ENCODE results near the gene OPTC.

Gene OPTC, protein sequence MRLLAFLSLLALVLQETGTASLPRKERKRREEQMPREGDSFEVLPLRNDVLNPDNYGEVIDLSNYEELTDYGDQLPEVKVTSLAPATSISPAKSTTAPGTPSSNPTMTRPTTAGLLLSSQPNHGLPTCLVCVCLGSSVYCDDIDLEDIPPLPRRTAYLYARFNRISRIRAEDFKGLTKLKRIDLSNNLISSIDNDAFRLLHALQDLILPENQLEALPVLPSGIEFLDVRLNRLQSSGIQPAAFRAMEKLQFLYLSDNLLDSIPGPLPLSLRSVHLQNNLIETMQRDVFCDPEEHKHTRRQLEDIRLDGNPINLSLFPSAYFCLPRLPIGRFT

DNA sequence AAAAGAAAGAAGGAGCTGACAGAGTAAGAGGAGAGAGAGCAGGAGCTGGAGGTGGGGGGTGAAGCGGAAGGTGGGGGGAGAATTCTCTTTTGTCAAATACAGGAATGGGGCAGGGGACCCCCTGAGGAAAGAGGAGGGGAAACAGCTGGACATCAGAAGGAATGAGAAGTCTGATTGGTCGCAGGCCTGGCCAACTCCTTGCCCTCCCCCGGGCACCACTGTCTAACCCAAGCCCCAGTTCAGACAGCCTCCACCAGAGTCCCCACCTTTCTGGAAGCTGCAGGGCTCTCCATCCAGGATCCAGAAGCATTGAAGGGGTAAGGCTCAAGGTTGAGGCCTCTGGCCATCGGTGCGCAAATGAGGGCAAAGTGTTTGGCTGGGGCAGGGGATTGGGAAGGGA is at the start of gene OPTC:
TSS of gene OPTC (plus strand) at position 253 of the 400 bp plus-strand sequence. CDS start 1,853 bp downstream, outside the sequence.
- no peak for ATAC-seq
- TF ChIP-seq ZNF70 (CRISPR knock-in tag; IDR thresholded peaks at IDR 0.05) (no peak), CSDC2 (CRISPR knock-in tag; IDR thresholded peaks at IDR 0.05) (no peak), GLIS3 (CRISPR knock-in tag; IDR thresholded peaks at IDR 0.05) (no peak), OSR1 (CRISPR knock-in tag; IDR thresholded peaks at IDR 0.05) (no peak)
- TF ChIP-seq, protein P1, sequence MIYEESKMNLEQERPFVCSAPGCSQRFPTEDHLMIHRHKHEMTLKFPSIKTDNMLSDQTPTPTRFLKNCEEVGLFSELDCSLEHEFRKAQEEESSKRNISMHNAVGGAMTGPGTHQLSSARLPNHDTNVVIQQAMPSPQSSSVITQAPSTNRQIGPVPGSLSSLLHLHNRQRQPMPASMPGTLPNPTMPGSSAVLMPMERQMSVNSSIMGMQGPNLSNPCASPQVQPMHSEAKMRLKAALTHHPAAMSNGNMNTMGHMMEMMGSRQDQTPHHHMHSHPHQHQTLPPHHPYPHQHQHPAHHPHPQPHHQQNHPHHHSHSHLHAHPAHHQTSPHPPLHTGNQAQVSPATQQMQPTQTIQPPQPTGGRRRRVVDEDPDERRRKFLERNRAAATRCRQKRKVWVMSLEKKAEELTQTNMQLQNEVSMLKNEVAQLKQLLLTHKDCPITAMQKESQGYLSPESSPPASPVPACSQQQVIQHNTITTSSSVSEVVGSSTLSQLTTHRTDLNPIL (CRISPR knock-in tag; IDR thresholded peaks at IDR 0.05; ENCODE audit: low read depth), result no peak

DNA sequence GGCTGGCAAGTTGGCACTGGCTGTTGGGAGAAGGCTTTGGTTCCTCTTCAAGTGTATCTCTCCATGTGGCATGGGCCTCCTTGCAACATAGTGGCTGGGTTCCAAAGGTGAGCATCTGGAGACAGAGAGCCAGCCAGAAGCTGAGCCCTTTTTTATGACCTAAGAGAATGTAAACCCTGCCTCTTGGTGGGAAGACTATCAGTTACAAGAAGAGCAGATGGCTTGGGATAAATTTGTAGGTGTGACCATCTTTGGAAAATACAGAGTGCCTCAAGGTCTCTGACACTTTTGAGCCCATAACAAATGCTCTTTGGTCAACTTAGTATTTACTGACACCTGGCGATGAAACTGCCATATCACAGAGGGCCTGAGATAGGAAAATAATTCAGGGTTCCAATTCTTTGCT is 49.8 kb upstream of the OPTC start:
- no peak for ATAC-seq
- TF ChIP-seq ZFP3 (CRISPR knock-in tag; IDR thresholded peaks at IDR 0.05) (no peak), ZC3H10 (CRISPR knock-in tag; IDR thresholded peaks at IDR 0.05) (no peak), GLIS3 (CRISPR knock-in tag; IDR thresholded peaks at IDR 0.05) (no peak), CSDC2 (CRISPR knock-in tag; IDR thresholded peaks at IDR 0.05) (no peak), BACH2 (CRISPR knock-in tag; IDR thresholded peaks at IDR 0.05; ENCODE audit: borderline replicate concordance) (no peak), OSR1 (CRISPR knock-in tag; IDR thresholded peaks at IDR 0.05) (no peak), ZNF565 (CRISPR knock-in tag; conservative IDR thresholded peaks at IDR 0.05; ENCODE audit: low read depth) (no peak), RARB (CRISPR knock-in tag; IDR thresholded peaks at IDR 0.05) (no peak), PPARA (CRISPR knock-in tag; IDR thresholded peaks at IDR 0.05; ENCODE audit: borderline replicate concordance) (no peak), ZNF70 (CRISPR knock-in tag; IDR thresholded peaks at IDR 0.05) (no peak), ZNF8 (CRISPR knock-in tag; IDR thresholded peaks at IDR 0.05) (no peak), TOX (CRISPR knock-in tag; IDR thresholded peaks at IDR 0.05; ENCODE audit: borderline replicate concordance) (no peak), ARNTL (CRISPR knock-in tag; IDR thresholded peaks at IDR 0.05; ENCODE audit: borderline replicate concordance, low read depth) (no peak), SNAI2 (CRISPR knock-in tag; IDR thresholded peaks at IDR 0.05) (no peak)
- TF ChIP-seq, protein P2, sequence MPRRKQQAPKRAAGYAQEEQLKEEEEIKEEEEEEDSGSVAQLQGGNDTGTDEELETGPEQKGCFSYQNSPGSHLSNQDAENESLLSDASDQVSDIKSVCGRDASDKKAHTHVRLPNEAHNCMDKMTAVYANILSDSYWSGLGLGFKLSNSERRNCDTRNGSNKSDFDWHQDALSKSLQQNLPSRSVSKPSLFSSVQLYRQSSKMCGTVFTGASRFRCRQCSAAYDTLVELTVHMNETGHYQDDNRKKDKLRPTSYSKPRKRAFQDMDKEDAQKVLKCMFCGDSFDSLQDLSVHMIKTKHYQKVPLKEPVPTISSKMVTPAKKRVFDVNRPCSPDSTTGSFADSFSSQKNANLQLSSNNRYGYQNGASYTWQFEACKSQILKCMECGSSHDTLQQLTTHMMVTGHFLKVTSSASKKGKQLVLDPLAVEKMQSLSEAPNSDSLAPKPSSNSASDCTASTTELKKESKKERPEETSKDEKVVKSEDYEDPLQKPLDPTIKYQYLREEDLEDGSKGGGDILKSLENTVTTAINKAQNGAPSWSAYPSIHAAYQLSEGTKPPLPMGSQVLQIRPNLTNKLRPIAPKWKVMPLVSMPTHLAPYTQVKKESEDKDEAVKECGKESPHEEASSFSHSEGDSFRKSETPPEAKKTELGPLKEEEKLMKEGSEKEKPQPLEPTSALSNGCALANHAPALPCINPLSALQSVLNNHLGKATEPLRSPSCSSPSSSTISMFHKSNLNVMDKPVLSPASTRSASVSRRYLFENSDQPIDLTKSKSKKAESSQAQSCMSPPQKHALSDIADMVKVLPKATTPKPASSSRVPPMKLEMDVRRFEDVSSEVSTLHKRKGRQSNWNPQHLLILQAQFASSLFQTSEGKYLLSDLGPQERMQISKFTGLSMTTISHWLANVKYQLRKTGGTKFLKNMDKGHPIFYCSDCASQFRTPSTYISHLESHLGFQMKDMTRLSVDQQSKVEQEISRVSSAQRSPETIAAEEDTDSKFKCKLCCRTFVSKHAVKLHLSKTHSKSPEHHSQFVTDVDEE (CRISPR knock-in tag; IDR thresholded peaks at IDR 0.05), result no peak
- TF ChIP-seq, protein P1 (CRISPR knock-in tag; IDR thresholded peaks at IDR 0.05; ENCODE audit: low read depth), result no peak
- TF ChIP-seq, protein P3, sequence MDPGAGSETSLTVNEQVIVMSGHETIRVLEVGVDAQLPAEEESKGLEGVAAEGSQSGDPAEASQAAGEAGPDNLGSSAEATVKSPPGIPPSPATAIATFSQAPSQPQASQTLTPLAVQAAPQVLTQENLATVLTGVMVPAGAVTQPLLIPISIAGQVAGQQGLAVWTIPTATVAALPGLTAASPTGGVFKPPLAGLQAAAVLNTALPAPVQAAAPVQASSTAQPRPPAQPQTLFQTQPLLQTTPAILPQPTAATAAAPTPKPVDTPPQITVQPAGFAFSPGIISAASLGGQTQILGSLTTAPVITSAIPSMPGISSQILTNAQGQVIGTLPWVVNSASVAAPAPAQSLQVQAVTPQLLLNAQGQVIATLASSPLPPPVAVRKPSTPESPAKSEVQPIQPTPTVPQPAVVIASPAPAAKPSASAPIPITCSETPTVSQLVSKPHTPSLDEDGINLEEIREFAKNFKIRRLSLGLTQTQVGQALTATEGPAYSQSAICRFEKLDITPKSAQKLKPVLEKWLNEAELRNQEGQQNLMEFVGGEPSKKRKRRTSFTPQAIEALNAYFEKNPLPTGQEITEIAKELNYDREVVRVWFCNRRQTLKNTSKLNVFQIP (CRISPR knock-in tag; IDR thresholded peaks at IDR 0.05; ENCODE audit: borderline replicate concordance, low read depth), result no peak
- TF ChIP-seq, protein P4, sequence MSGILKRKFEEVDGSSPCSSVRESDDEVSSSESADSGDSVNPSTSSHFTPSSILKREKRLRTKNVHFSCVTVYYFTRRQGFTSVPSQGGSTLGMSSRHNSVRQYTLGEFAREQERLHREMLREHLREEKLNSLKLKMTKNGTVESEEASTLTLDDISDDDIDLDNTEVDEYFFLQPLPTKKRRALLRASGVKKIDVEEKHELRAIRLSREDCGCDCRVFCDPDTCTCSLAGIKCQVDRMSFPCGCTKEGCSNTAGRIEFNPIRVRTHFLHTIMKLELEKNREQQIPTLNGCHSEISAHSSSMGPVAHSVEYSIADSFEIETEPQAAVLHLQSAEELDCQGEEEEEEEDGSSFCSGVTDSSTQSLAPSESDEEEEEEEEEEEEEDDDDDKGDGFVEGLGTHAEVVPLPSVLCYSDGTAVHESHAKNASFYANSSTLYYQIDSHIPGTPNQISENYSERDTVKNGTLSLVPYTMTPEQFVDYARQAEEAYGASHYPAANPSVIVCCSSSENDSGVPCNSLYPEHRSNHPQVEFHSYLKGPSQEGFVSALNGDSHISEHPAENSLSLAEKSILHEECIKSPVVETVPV (CRISPR knock-in tag; IDR thresholded peaks at IDR 0.05), result no peak

DNA sequence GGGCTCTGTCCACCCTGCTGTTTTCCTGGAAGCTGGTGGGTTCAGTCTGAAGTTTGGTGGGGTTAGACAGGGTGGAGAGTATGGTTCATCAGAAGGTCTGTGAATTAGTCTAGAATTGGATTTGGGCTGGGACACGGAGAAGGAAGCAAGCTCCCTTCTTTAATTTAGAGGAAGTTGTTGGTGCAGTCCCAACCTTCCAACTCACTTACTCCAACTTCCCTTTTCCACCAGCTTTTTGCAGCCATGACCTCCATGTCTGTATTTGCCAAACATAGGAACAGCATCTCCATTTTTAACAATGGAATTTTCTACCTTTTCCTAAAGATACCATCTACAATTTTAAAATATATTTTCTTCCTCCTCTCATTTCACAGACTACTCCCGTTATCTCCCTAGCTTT is 46.8 kb upstream of the OPTC start:
- no peak for ATAC-seq
- no peak for TF ChIP-seq ISL1 (CRISPR knock-in tag; IDR thresholded peaks at IDR 0.05)
- no peak for TF ChIP-seq BACH2 (CRISPR knock-in tag; IDR thresholded peaks at IDR 0.05; ENCODE audit: borderline replicate concordance)
- TF ChIP-seq TOX (CRISPR knock-in tag; IDR thresholded peaks at IDR 0.05; ENCODE audit: borderline replicate concordance), result no peak
- no peak for TF ChIP-seq ARNTL (CRISPR knock-in tag; IDR thresholded peaks at IDR 0.05; ENCODE audit: borderline replicate concordance, low read depth)
- TF ChIP-seq PPARA (CRISPR knock-in tag; IDR thresholded peaks at IDR 0.05; ENCODE audit: borderline replicate concordance), result no peak
- TF ChIP-seq SNAI2 (CRISPR knock-in tag; IDR thresholded peaks at IDR 0.05), result no peak
- TF ChIP-seq ZNF565 (CRISPR knock-in tag; conservative IDR thresholded peaks at IDR 0.05; ENCODE audit: low read depth), result no peak
- TF ChIP-seq, protein P2 (CRISPR knock-in tag; IDR thresholded peaks at IDR 0.05), result no peak
- TF ChIP-seq, protein P5, sequence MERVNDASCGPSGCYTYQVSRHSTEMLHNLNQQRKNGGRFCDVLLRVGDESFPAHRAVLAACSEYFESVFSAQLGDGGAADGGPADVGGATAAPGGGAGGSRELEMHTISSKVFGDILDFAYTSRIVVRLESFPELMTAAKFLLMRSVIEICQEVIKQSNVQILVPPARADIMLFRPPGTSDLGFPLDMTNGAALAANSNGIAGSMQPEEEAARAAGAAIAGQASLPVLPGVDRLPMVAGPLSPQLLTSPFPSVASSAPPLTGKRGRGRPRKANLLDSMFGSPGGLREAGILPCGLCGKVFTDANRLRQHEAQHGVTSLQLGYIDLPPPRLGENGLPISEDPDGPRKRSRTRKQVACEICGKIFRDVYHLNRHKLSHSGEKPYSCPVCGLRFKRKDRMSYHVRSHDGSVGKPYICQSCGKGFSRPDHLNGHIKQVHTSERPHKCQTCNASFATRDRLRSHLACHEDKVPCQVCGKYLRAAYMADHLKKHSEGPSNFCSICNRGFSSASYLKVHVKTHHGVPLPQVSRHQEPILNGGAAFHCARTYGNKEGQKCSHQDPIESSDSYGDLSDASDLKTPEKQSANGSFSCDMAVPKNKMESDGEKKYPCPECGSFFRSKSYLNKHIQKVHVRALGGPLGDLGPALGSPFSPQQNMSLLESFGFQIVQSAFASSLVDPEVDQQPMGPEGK (CRISPR knock-in tag; IDR thresholded peaks at IDR 0.05; ENCODE audit: borderline replicate concordance), result no peak
- TF ChIP-seq, protein P1 (CRISPR knock-in tag; IDR thresholded peaks at IDR 0.05; ENCODE audit: low read depth), result no peak

All from SK-N-SH treated with all-trans-retinoic acid at 6 μM for 48 hours (cell line).